Esophagus squamous epithelium (tissue), 5 donors: ENCODE results near the gene ZNF512B. TPM values are rescaled to one million over a fixed set of nuclear protein-coding genes. Genes with fewer than 3 reads are reported as not detected.
A peak's percentile ranks its signal among the peaks of the same experiment; 100 is the strongest.

Experiments
- DNase-seq: peaks from one replicate; lab custom pipeline; 2025; lab: John Stamatoyannopoulos, UW
- H3K27ac ChIP-seq, 4 donors: fragments of 200-600 bp; sonication (generic); one replicate each; pipeline ENCODE4 v1.5.1; 2016 to 2019; ENCODE audit warnings: mild to moderate bottlenecking in 1 of 4
- H3K27me3 ChIP-seq, 4 donors: fragments of 200-600 bp; sonication (generic); 1 replicate in 3 of 4; 2 replicates in 1 of 4; pipeline versions ENCODE4 v1.5.1 to v1.6.0; 2017 to 2021; ENCODE audit warnings: antibody characterized with exemption in 1 of 4
- H3K36me3 ChIP-seq, 3 donors: fragments of 200-600 bp; sonication (generic); one replicate each; pipeline ENCODE4 v1.5.1; 2016 to 2019
- H3K4me1 ChIP-seq, 3 donors: fragments of 200-600 bp; sonication (generic); one replicate each; pipeline ENCODE4 v1.5.1; 2017 to 2019
- H3K4me3 ChIP-seq, 4 donors: fragments of 200-600 bp; sonication (generic); 1 replicate in 3 of 4; 2 replicates in 1 of 4; pipeline ENCODE4 v1.5.1; 2016 to 2019; ENCODE audit warnings: mild to moderate bottlenecking in 2 of 4, moderate library complexity in 1 of 4
- H3K9me3 ChIP-seq, 3 donors: fragments of 200-600 bp; sonication (generic); one replicate each; pipeline ENCODE4 v1.5.1; 2016 to 2019
- POLR2A ChIP-seq, 4 donors: fragments of 450-650 bp; IDR thresholded peaks; one replicate each; pipeline ENCODE4 v1.6.1; 2017; ENCODE audit warnings: antibody characterized with exemption in 4 of 4, mild to moderate bottlenecking in 4 of 4, moderate library complexity in 3 of 4
- WGBS, 2 donors: methylation state at CpG; one replicate each; pipeline ENCODE4 v1.1.5; 2018; 5-methylcytosine and 5-hydroxymethylcytosine counted together
- intact Hi-C: fragments of 100-400 bp; cut with DNase I; formaldehyde crosslinking; loops from one replicate; pipeline ENCODE4 v1.15.0; 2022
- total RNA-seq, 4 donors: library from RNA; depleted of rRNA; stranded (reverse); fragments of >200 nt; gene quantifications; one replicate each; pipeline ENCODE4 v1.1.0, GENCODE V29; 2016
- TF ChIP-seq, protein P1 (sequence below), 6 experiments: fragments of 450-650 bp in 4 of 6; fragments of 200-600 bp in 2 of 6; sonication (generic) in 2 of 6; IDR thresholded peaks; one replicate each; pipeline ENCODE4 v1.5.1; 2016 to 2019; ENCODE audit warnings: antibody characterized with exemption in 6 of 6, mild to moderate bottlenecking in 4 of 6, moderate library complexity in 4 of 6
- donor health status: DM: yes; HTN: yes; CAD: no.

Gene ZNF512B
- total RNA-seq, 4 donors from 2014 or later = 10.7 to 17.6 (median 14.2) TPM

DNA sequence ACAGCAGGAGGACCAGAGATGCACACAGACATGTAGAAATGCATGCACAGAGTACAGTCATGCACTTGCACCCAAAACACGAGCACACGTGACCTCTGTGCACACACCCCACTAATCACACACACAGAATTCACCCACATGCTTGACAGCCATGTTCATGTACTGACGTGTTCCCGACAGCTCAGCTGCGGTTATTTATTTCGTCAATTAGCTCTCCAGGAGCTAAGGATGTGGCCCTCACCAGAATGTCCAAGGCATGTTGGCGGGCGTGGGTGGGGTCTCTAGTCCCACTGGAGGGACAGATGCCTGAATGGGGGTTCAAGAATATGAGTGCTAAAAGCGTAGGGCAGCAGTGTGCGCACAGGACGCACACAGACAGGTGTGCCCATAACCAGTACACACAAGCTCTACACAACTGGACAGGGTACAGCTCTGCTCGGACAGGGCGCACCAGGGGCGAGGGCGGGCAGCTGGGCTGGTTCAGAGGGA, 10.6 kb upstream of the ZNF512B start:
- H3K4me1 ChIP-seq = peaks cover 37 to 56% (median 44%) of the 10 kb centered on the region in 3 donors
- peak overlapping the region; percentile 81 to 99 (median 90) for H3K4me3 ChIP-seq
- WGBS, 2 donors = 28 to 29% methylated on average over 12 to 15 of the region's 15 CpGs
- peaks cover 0 to 47% (median 16%) of the 10 kb centered on the region in 3 donors for H3K36me3 ChIP-seq
- DNase-seq = no peak
- no peaks in the 10 kb centered on the region for H3K27me3 ChIP-seq
- intact Hi-C loops = loop anchor here (10.0 kb wide), 1 partner anchor 54 kb away; the partner anchor contains the start of gene C20orf204
- H3K9me3 ChIP-seq = no peaks in the 10 kb centered on the region
- H3K27ac ChIP-seq = peak overlapping the region; percentile 86 to 95 (median 89)
- no peak for TF ChIP-seq POLR2A (IDR thresholded peaks at IDR 0.05)
- TF ChIP-seq, protein P1, sequence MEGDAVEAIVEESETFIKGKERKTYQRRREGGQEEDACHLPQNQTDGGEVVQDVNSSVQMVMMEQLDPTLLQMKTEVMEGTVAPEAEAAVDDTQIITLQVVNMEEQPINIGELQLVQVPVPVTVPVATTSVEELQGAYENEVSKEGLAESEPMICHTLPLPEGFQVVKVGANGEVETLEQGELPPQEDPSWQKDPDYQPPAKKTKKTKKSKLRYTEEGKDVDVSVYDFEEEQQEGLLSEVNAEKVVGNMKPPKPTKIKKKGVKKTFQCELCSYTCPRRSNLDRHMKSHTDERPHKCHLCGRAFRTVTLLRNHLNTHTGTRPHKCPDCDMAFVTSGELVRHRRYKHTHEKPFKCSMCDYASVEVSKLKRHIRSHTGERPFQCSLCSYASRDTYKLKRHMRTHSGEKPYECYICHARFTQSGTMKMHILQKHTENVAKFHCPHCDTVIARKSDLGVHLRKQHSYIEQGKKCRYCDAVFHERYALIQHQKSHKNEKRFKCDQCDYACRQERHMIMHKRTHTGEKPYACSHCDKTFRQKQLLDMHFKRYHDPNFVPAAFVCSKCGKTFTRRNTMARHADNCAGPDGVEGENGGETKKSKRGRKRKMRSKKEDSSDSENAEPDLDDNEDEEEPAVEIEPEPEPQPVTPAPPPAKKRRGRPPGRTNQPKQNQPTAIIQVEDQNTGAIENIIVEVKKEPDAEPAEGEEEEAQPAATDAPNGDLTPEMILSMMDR (IDR thresholded peaks at IDR 0.05) = no peak

DNA sequence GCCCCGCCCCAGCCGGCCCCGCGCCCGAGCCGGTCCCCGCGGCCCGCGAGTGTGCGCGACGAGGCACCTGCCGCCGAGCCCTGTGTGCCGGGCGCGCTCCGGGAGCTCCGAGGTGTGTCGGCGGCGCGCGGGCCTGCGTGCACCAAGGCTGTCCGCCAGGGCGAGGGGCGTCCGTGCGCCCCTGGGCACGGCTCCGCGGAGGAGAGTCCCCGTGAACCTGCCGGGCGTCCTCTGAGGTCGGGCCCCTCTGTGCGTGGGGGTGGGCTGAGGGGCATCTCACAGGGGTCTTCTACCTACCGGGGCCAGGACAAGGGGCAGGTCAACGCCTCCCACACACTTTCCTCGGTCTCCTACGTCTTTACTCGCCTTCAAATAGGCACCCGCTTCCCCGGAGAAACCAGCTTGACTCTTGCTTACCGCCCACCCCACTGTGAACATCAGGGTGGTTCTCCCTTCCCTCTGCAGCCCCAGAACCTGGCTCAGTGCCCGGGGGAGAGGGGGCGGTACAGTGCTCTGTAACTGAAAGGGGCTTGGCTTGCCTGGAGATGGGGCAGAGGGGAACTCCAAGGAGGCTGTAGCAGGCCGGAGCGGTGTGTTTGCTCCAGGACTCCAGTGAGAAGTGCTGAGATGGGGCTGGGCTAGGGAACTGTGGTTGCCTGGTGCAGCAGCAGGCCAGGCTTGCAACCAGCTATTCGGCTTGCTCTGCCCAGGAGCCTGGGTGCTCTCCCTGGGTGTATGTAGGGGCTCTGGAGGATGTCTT, 10.0 kb upstream of the ZNF512B start, which contains the start of gene SAMD10:
Gene SAMD10 (minus strand): TSS at position 86 of the 760 bp plus-strand sequence. CDS start 175 bp downstream, outside the sequence.
- Histone ChIP-seq H3K4me3 (peak within 1 kb of the TSS; percentile 81 to 99 (median 90)), H3K27ac (peak within 1 kb of the TSS; percentile 86 to 95 (median 89)), H3K4me1 (peaks cover 37 to 59% (median 44%) of the 10 kb centered on the region in 3 donors), H3K27me3 (no peaks in the 10 kb centered on the region), H3K36me3 (peaks cover 0 to 47% (median 10%) of the 10 kb centered on the region in 3 donors), H3K9me3 (no peaks in the 10 kb centered on the region)
- DNase-seq = no peak
- 0 to 3% methylated on average over 2 to 8 of the region's 52 CpGs for WGBS, 2 donors
- TF ChIP-seq, protein P1 (IDR thresholded peaks at IDR 0.05) = peak in 4 of 6 experiments; percentile 14 to 55 (median 42)
- TF ChIP-seq POLR2A (IDR thresholded peaks at IDR 0.05) = no peak
- intact Hi-C loops = loop anchor here (10.0 kb wide), 1 partner anchor 55 kb away; the partner anchor contains the start of gene C20orf204

DNA sequence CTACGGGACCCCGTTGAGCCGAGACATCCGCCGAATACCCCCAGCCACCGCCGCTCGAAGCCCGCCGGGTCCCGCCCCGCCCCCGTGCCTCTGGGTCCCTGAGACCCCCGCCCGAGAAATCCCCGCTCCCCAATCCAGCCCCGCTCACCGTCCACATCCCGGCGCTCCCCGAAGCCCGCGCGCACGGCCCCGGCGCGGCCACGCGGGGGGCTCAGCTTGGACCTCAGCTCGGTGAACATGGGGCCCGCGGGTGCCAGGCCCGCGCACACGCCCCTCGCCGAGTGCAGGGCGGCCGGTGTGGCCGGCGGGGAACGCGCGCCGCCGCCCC, 9.5 kb upstream of the ZNF512B start:
- Histone ChIP-seq H3K4me3 (peak overlapping the region; percentile 44 to 99 (median 90)), H3K36me3 (peaks cover 0 to 43% (median 7%) of the 10 kb centered on the region in 3 donors), H3K9me3 (no peaks in the 10 kb centered on the region), H3K4me1 (peaks cover 39 to 65% (median 48%) of the 10 kb centered on the region in 3 donors), H3K27ac (peak overlapping the region; percentile 86 to 95 (median 88)), H3K27me3 (no peaks in the 10 kb centered on the region)
- no CpG with 5 or more reads among the region's 47 CpGs for WGBS, 2 donors
- no peak for DNase-seq
- intact Hi-C loops = no loop called here
- TF ChIP-seq, protein P1 (IDR thresholded peaks at IDR 0.05) = no peak
- no peak for TF ChIP-seq POLR2A (IDR thresholded peaks at IDR 0.05)

DNA sequence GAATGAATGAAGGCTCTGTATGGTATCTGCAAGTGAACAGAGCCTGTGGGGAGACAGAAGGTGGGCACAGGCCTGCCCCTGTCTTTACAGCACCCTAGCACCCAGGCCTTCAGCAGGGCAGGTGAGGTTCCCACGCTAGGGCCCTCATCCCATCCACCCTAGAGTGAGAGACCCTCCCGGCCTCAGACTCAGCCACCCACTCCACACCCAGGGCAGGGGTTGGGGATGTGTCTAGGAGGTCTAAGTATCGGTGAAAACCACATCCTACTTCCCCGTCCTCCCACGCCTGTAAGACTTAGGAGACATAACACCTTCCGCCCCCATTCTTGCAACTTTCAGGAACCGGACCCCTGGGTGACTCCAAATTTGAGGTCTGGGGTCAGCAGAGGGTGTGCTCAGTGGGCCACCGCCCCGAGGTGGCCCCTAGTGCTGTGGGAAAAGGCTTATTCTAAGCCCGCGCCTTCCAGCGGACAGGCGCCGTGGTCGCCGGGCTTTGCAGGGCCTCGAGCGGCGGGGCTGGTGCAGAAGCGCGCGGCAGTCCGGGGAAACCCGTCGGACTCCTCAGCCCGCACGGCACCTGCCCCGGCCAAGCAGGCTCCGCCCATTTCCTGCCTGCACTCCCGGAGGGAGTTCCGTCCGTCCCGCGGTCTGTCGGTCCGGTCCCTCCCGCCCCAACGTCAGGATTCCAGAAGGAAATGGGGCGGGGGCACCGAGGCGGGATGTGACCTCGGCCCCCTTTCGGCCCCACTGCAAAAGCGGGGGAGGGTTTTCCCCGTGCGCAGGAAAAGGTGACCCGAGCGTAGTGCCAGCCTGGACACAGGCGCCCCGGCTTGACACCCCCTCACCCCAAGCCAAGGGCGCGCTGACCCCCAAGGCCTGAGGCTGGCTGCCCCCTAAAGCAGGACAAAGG, 8.8 kb upstream of the ZNF512B start:
- Histone ChIP-seq H3K4me1 (peaks cover 44 to 71% (median 49%) of the 10 kb centered on the region in 3 donors), H3K36me3 (peaks cover 0 to 37% (median under 1%) of the 10 kb centered on the region in 3 donors), H3K9me3 (no peaks in the 10 kb centered on the region), H3K4me3 (peak overlapping the region; percentile 44 to 99 (median 90)), H3K27ac (peak overlapping the region; percentile 86 to 95 (median 88)), H3K27me3 (no peaks in the 10 kb centered on the region)
- 18 to 70% methylated on average over 2 to 5 of the region's 52 CpGs for WGBS, 2 donors
- intact Hi-C loops = no loop called here
- no peak for DNase-seq
- TF ChIP-seq, protein P1 (IDR thresholded peaks at IDR 0.05) = no peak
- peak in 2 of 4 donors; percentile 24 to 27 for TF ChIP-seq POLR2A (IDR thresholded peaks at IDR 0.05)
